Smooth muscle cell (in vitro differentiated cells): ENCODE data around the gene FUCA1. TPM values are rescaled to one million over a fixed set of nuclear protein-coding genes. Genes with fewer than 3 reads are reported as not detected.

ENCODE experiments used
- DNase-seq: peaks from one replicate; lab custom pipeline; 2025; ENCODE audit not compliant: unreplicated experiment; lab: John Stamatoyannopoulos, UW
- H2AFZ ChIP-seq: fragments of 200-600 bp; sonication (generic); 2 replicates; pipeline ENCODE4 v1.6.0; 2016; ENCODE audit warnings: antibody characterized with exemption, low read depth, mild to moderate bottlenecking
- H3F3A ChIP-seq: fragments of 200-600 bp; sonication (generic); 2 replicates; pipeline ENCODE4 v1.6.0; 2017; ENCODE audit warnings: antibody characterized with exemption, low read depth
- H3K27ac ChIP-seq: fragments of 200-600 bp; sonication (generic); 2 replicates; pipeline ENCODE4 v1.5.1; 2016; ENCODE audit warnings: low read depth, mild to moderate bottlenecking
- H3K27me3 ChIP-seq: fragments of 200-600 bp; sonication (generic); 2 replicates; pipeline ENCODE4 v1.6.1; 2016; ENCODE audit warnings: low read depth, mild to moderate bottlenecking
- H3K36me3 ChIP-seq: fragments of 200-600 bp; sonication (generic); 2 replicates; pipeline ENCODE4 v1.5.1; 2016; ENCODE audit warnings: low read depth
- H3K4me1 ChIP-seq: fragments of 200-600 bp; sonication (generic); 2 replicates; pipeline ENCODE4 v1.5.1; 2016; ENCODE audit warnings: low read depth
- H3K4me2 ChIP-seq: fragments of 200-600 bp; sonication (generic); 2 replicates; pipeline ENCODE4 v1.6.0; 2016; ENCODE audit warnings: mild to moderate bottlenecking
- H3K4me3 ChIP-seq: fragments of 200-600 bp; sonication (generic); 2 replicates; pipeline ENCODE4 v1.5.1; 2016; ENCODE audit warnings: mild to moderate bottlenecking
- H3K79me2 ChIP-seq: fragments of 200-600 bp; sonication (generic); 2 replicates; pipeline ENCODE4 v1.6.0; 2016; ENCODE audit warnings: low read depth, mild to moderate bottlenecking
- H3K9ac ChIP-seq: fragments of 200-600 bp; sonication (generic); 2 replicates; pipeline ENCODE4 v1.6.0; 2016; ENCODE audit warnings: low read depth
- H3K9me3 ChIP-seq: fragments of 200-600 bp; sonication (generic); replicated peaks from 2 replicates; pipeline ENCODE4 v1.5.1; 2016; ENCODE audit warnings: low read depth
- H4K20me1 ChIP-seq: fragments of 200-600 bp; sonication (generic); 2 replicates; pipeline ENCODE4 v1.6.0; 2016; ENCODE audit warnings: low read depth
- CTCF ChIP-seq: fragments of 200-600 bp; sonication (generic); IDR thresholded peaks from 2 replicates; pipeline ENCODE4 v1.5.1; 2017; ENCODE audit warnings: borderline replicate concordance, mild to moderate bottlenecking, antibody characterized with exemption; ENCODE audit not compliant: insufficient read depth, poor library complexity, severe bottlenecking
- WGBS: methylation state at CpG from one replicate; pipeline ENCODE4 v1.1.7; 2016; ENCODE audit warnings: low lambda C conversion rate; 5-methylcytosine and 5-hydroxymethylcytosine counted together
- polyA plus RNA-seq: library from polyadenylated mRNA; unstranded; fragments of >200 nt; fragmentation: Nextera tagmentation; extraction: Ambion mirVana; gene quantifications from 2 replicates; pipeline ENCODE4 v1.2.1, GENCODE V29; 2016
- total RNA-seq: library from RNA; depleted of rRNA; stranded (reverse); fragments of >200 nt; gene quantifications from 2 replicates; pipeline ENCODE4 v1.2.3, GENCODE V29; 2014

The FUCA1 gene
- total and polyA plus RNA-seq, 2 experiments from 2014 or later = 10.4 to 19.0 TPM

GRCh38 chr1:23798662-23799142, 69.4 kb downstream of the FUCA1 start:
- Histone ChIP-seq H3K4me3 (peak overlapping the region; percentile 85), H3K9me3 (no peaks in the 10 kb centered on the region), H3K4me2 (peak overlapping the region; percentile 98), H3K4me1 (peaks cover 5% of the 10 kb centered on the region), H3K36me3 (no peaks in the 10 kb centered on the region), H3K9ac (no peak overlapping the region), H3F3A (peaks cover 17% of the 10 kb centered on the region), H3K79me2 (no peaks in the 10 kb centered on the region), H4K20me1 (no peaks in the 10 kb centered on the region), H3K27ac (peak overlapping the region; percentile 84), H3K27me3 (no peaks in the 10 kb centered on the region), H2AFZ (no peak overlapping the region)
- TF ChIP-seq CTCF = no peak
- DNase-seq = no peak
- WGBS = 93% methylated on average over 9 of the region's 12 CpGs

DNA sequence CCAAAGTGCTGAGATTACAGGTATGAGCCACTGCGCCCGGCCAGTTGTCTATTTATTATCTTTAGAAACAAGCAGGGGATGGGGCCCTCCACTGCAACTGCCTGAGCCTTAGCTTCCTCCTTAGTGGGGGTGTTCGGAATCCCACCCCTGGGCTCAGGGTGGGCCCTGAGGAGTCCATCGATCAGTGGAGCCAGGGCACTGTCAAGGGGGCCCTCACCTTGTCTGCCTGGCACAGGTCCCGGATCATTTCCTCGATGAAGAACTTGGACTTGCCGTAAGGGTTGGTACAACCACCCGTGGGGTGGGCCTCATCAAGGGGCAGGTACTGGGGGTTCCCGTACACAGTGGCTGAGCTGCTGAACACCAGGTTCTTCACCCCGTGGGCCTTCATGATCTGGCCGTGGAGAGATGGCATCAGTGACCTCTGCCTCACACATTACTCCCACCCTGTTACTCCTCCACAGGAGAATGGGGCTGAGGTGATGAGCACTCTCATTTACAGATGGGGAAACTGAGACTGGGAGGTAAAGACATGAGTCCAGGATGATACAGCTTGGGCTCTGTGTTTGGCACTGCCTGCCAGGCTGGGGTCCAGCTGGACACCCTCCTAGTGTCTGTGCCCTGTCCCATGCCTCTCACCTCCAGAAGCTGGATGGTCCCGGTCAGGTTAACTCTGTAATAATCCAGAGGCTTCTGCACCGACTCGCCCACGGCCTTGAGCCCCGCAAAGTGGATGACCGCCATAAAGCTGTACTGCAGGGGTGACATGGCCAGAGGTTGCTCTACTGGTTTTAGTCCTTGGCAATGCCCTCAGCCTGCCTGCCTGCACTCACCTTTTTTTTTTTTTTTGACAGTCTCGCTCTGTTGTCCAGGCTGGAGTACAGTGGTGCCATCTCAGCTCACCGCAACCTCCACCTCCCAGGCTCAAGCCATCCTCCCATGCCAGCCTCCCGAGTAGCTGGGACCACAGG, 70.3 kb downstream of the FUCA1 start:
- Histone ChIP-seq H3K79me2 (peaks cover 2% of the 10 kb centered on the region), H3K4me1 (peaks cover 5% of the 10 kb centered on the region), H3F3A (peaks cover 16% of the 10 kb centered on the region), H3K36me3 (no peaks in the 10 kb centered on the region), H3K27me3 (no peaks in the 10 kb centered on the region), H4K20me1 (peaks cover 3% of the 10 kb centered on the region), H3K9ac (no peak overlapping the region), H2AFZ (no peak overlapping the region), H3K27ac (no peak overlapping the region), H3K9me3 (no peaks in the 10 kb centered on the region), H3K4me2 (no peak overlapping the region), H3K4me3 (no peak overlapping the region)
- WGBS = 96% methylated on average over 20 of the region's 20 CpGs
- no peak for TF ChIP-seq CTCF
- no peak for DNase-seq

DNA sequence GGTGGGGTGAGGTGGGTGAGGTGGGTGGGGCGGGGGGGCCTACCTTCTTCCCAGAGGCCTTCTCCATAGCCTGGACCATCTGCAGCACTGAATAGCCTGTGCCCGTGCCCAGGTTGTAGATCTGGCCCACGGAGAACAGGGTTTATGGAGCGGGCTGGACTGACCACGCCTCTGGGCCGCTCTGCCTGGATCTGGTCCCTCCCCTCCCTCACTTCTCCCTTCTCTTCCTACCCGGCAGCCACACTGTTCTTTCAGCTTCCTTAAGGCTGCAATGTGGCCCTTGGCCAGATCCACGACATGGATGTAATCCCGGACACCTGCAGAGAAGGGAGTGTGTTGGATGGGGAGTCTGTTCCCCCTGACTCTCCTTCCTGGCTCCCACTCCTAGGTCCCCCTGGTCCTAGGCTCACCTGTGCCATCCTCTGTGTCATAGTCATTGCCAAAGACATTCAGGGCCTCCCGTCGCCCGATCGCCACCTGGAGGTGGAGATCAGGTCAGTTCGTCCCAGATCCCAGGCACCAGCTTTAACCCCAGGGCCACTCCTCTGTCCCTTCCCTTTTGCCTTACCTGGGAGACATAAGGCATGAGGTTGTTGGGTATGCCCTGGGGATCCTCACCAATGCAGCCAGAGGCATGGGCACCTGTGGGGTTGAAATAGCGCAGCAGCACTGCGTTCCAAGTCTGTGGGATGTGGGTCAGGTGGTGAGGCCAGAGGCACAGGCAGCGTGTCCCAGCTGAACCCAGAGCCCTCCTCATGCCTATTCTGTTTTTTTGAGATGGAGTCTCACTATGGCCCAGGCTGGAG, 71.4 kb downstream of the FUCA1 start:
- no peak for TF ChIP-seq CTCF
- no peak overlapping the region for H3K4me2 ChIP-seq
- WGBS = 85% methylated on average over 17 of the region's 17 CpGs
- H3K4me3 ChIP-seq = no peak overlapping the region
- H3K27ac ChIP-seq = no peak overlapping the region
- H3K79me2 ChIP-seq = peaks cover 13% of the 10 kb centered on the region
- peaks cover 11% of the 10 kb centered on the region for H3K4me1 ChIP-seq
- peaks cover 11% of the 10 kb centered on the region for H4K20me1 ChIP-seq
- H3K27me3 ChIP-seq = no peaks in the 10 kb centered on the region
- H3F3A ChIP-seq = peaks cover 7% of the 10 kb centered on the region
- no peak overlapping the region for H2AFZ ChIP-seq
- no peaks in the 10 kb centered on the region for H3K36me3 ChIP-seq
- H3K9me3 ChIP-seq = no peaks in the 10 kb centered on the region
- DNase-seq = no peak
- H3K9ac ChIP-seq = no peak overlapping the region
